H1 (cell line): ENCODE results near the gene ANKS1A. TPM values are rescaled to one million over a fixed set of nuclear protein-coding genes. Genes with fewer than 3 reads are reported as not detected.

ENCODE experiments used
- CTCF ChIA-PET: fragments of 300-600 bp; sonication (Branson Sonifier 250); formaldehyde crosslinking; loops from one replicate; lab custom pipeline; 2021; ENCODE audit not compliant: partially characterized antibody; lab: Charles Lee
- POLR2A ChIA-PET: fragments of 300-600 bp; sonication (Branson Sonifier 250); formaldehyde crosslinking; loops from one replicate; lab custom pipeline; 2021; ENCODE audit warnings: inconsistent platforms; ENCODE audit not compliant: partially characterized antibody; lab: Charles Lee
- DNase-seq, 2 experiments: peaks; one replicate each; pipeline versions ENCODE4 v3.0.0 to v3.0.0-alpha.2; 2010 to 2022; ENCODE audit warnings: low spot score in 2 of 2, low read depth in 1 of 2, mixed read lengths in 1 of 2
- FAIRE-seq: peaks from 2 replicates; lab custom pipeline; 2011; peaks lifted over from hg19 to GRCh38; lab: Jason Lieb, UNC
- H2AFZ ChIP-seq: 2 replicates; pipeline ENCODE4 v1.8.1; 2012; ENCODE audit warnings: low read length, inconsistent platforms
- H2AK5ac ChIP-seq: 2 replicates; pipeline ENCODE4 v1.6.1; 2013; ENCODE audit warnings: low read depth, low read length
- H2BK120ac ChIP-seq: replicated peaks from 2 replicates; pipeline ENCODE3; 2013; ENCODE audit warnings: low read depth, low read length, inconsistent platforms
- H2BK12ac ChIP-seq: 2 replicates; pipeline ENCODE4 v1.6.1; 2013; ENCODE audit warnings: low read depth, low read length
- H2BK15ac ChIP-seq: 2 replicates; pipeline ENCODE4 v1.6.1; 2013; ENCODE audit warnings: low read length
- H2BK20ac ChIP-seq: 2 replicates; pipeline ENCODE4 v1.6.1; 2013; ENCODE audit warnings: low read length
- H2BK5ac ChIP-seq: 2 replicates; pipeline ENCODE4 v1.6.1; 2013; ENCODE audit warnings: low read depth, low read length
- H3K14ac ChIP-seq: 2 replicates; pipeline ENCODE4 v1.6.1; 2013; ENCODE audit warnings: inconsistent platforms; ENCODE audit not compliant: insufficient read length
- H3K18ac ChIP-seq: 2 replicates; pipeline ENCODE4 v1.6.1; 2013; ENCODE audit warnings: low read length; ENCODE audit errors: extremely low read depth
- H3K23ac ChIP-seq: 2 replicates; pipeline ENCODE4 v1.6.1; 2013; ENCODE audit warnings: inconsistent platforms; ENCODE audit not compliant: insufficient read length
- H3K23me2 ChIP-seq: 2 replicates; pipeline ENCODE4 v1.6.1; 2013; ENCODE audit warnings: low read depth, low read length
- H3K27ac ChIP-seq: 2 replicates; pipeline ENCODE4 v1.6.1; 2011; ENCODE audit warnings: low read depth, low read length, inconsistent platforms
- H3K27me3 ChIP-seq, 4 experiments: replicated peaks in 1 of 4; 1 replicate in 1 of 4; 2 replicates in 3 of 4; pipeline versions ENCODE4 v1.6.1 to v1.8.1; 2011 to 2013; ENCODE audit warnings: low read length in 3 of 4, mild to moderate bottlenecking in 3 of 4, inconsistent platforms in 2 of 4, mixed read lengths in 2 of 4, moderate library complexity in 1 of 4; ENCODE audit not compliant: control insufficient read depth in 3 of 4, insufficient read depth in 3 of 4; ENCODE audit errors: extremely low read depth in 1 of 4
- H3K36me3 ChIP-seq, 4 experiments: 2 replicates each; pipeline versions ENCODE4 v1.6.1 to v1.8.1; 2011 to 2013; ENCODE audit warnings: mild to moderate bottlenecking in 4 of 4, low read length in 3 of 4, moderate library complexity in 2 of 4, control low read depth in 1 of 4, inconsistent platforms in 1 of 4; ENCODE audit not compliant: insufficient read depth in 4 of 4, control insufficient read depth in 2 of 4
- H3K4ac ChIP-seq: replicated peaks from 2 replicates; pipeline ENCODE3; 2013; ENCODE audit warnings: low read length, low read depth, mixed read lengths, inconsistent platforms; ENCODE audit not compliant: insufficient read length
- H3K4me1 ChIP-seq, 4 experiments: replicated peaks in 1 of 4; 1 replicate in 1 of 4; 2 replicates in 3 of 4; pipeline versions ENCODE4 v1.6.1 to v1.8.1; 2011 to 2013; ENCODE audit warnings: low read length in 3 of 4, inconsistent platforms in 2 of 4, mixed read lengths in 1 of 4; ENCODE audit not compliant: insufficient read depth in 4 of 4, control insufficient read depth in 3 of 4
- H3K4me2 ChIP-seq, 2 experiments: 2 replicates each; pipeline versions ENCODE4 v1.6.1 to v1.8.1; 2011 to 2013; ENCODE audit warnings: low read depth in 2 of 2, low read length in 2 of 2, control low read depth in 1 of 2, inconsistent platforms in 1 of 2, mild to moderate bottlenecking in 1 of 2; ENCODE audit not compliant: insufficient read depth in 1 of 2
- H3K4me3 ChIP-seq, 4 experiments: fragments of 200-600, 300-600 bp in 1 of 4; sonication (generic), shearing (Covaris generic), sonication (Bioruptor Twin) in 1 of 4; 2 replicates each; pipeline versions ENCODE4 v1.5.1 to v1.8.1; 2011 to 2016; ENCODE audit warnings: low read length in 4 of 4, low read depth in 3 of 4, control low read depth in 2 of 4, inconsistent platforms in 2 of 4, mild to moderate bottlenecking in 2 of 4, mixed read lengths in 1 of 4, moderate library complexity in 1 of 4; ENCODE audit not compliant: insufficient read depth in 2 of 4; ENCODE audit errors: extremely low read depth in 1 of 4
- H3K56ac ChIP-seq: replicated peaks from 2 replicates; pipeline ENCODE3; 2013; ENCODE audit warnings: low read depth, mild to moderate bottlenecking, mixed read lengths, low read length, inconsistent platforms; ENCODE audit not compliant: insufficient read length
- H3K79me1 ChIP-seq: 2 replicates; pipeline ENCODE4 v1.6.1; 2013; ENCODE audit warnings: low read depth, low read length, control low read depth
- H3K79me2 ChIP-seq, 2 experiments: 2 replicates each; pipeline versions ENCODE4 v1.6.1 to v1.8.1; 2012 to 2013; ENCODE audit warnings: low read length in 2 of 2, mild to moderate bottlenecking in 2 of 2, inconsistent platforms in 1 of 2; ENCODE audit not compliant: insufficient read depth in 2 of 2, control insufficient read depth in 1 of 2
- H3K9ac ChIP-seq, 4 experiments: replicated peaks in 1 of 4; 1 replicate in 1 of 4; 2 replicates in 3 of 4; pipeline versions ENCODE4 v1.6.1 to v1.8.1; 2011 to 2013; ENCODE audit warnings: low read depth in 3 of 4, low read length in 3 of 4, control low read depth in 2 of 4, mild to moderate bottlenecking in 2 of 4, moderate library complexity in 2 of 4, inconsistent platforms in 1 of 4; ENCODE audit errors: extremely low read depth in 1 of 4
- H3K9me3 ChIP-seq, 2 experiments: 2 replicates each; pipeline versions ENCODE4 v1.6.1 to v1.8.1; 2012 to 2013; ENCODE audit warnings: mild to moderate bottlenecking in 2 of 2, moderate library complexity in 2 of 2, control low read depth in 1 of 2, inconsistent platforms in 1 of 2, low read depth in 1 of 2, low read length in 1 of 2, mixed read lengths in 1 of 2; ENCODE audit not compliant: insufficient read depth in 2 of 2
- H4K20me1 ChIP-seq, 2 experiments: replicated peaks in 1 of 2; 2 replicates each; pipeline versions ENCODE3 to v1.8.1; 2011 to 2013; ENCODE audit warnings: inconsistent platforms in 2 of 2, low read length in 2 of 2, mild to moderate bottlenecking in 1 of 2; ENCODE audit not compliant: insufficient read depth in 2 of 2, control insufficient read depth in 1 of 2
- H4K5ac ChIP-seq: 2 replicates; pipeline ENCODE4 v1.6.1; 2013; ENCODE audit warnings: low read length, low read depth, mixed read lengths, inconsistent platforms; ENCODE audit not compliant: insufficient read length
- H4K8ac ChIP-seq: 2 replicates; pipeline ENCODE4 v1.8.0; 2013; ENCODE audit warnings: mild to moderate bottlenecking, moderate library complexity, low read length, inconsistent platforms; ENCODE audit not compliant: insufficient read depth; ENCODE audit errors: extremely low read depth
- H4K91ac ChIP-seq: replicated peaks from 2 replicates; pipeline ENCODE3; 2013; ENCODE audit warnings: low read length, mixed read lengths, inconsistent platforms; ENCODE audit not compliant: insufficient read length
- CREB1 ChIP-seq: IDR thresholded peaks from 2 replicates; pipeline ENCODE4 v1.6.1; 2012; ENCODE audit warnings: inconsistent platforms
- CTBP2 ChIP-seq: IDR thresholded peaks from 2 replicates; pipeline ENCODE4 v1.7.0; 2011; ENCODE audit warnings: borderline replicate concordance, mild to moderate bottlenecking, moderate library complexity, mixed read lengths, low read length; ENCODE audit not compliant: insufficient read depth, insufficient read length
- GABPA ChIP-seq: IDR thresholded peaks from 2 replicates; pipeline ENCODE4 v1.6.1; 2011; ENCODE audit warnings: mild to moderate bottlenecking, low read length, moderate library complexity, borderline replicate concordance; ENCODE audit not compliant: insufficient read depth
- NANOG ChIP-seq: IDR thresholded peaks from 2 replicates; pipeline ENCODE4 v1.6.1; 2011; ENCODE audit warnings: low read length, low read depth, mild to moderate bottlenecking, inconsistent platforms; ENCODE audit not compliant: insufficient read depth, poor library complexity, severe bottlenecking
- RBBP5 ChIP-seq: IDR thresholded peaks from 2 replicates; pipeline ENCODE4 v1.7.1; 2012; ENCODE audit warnings: low read depth, mild to moderate bottlenecking, inconsistent platforms, low read length, moderate library complexity, borderline replicate concordance
- SAP30 ChIP-seq: fragments of 300-600 bp; sonication (generic); IDR thresholded peaks from 2 replicates; pipeline ENCODE4 v1.7.1; 2012; ENCODE audit warnings: low read length, moderate library complexity, mild to moderate bottlenecking, inconsistent platforms; ENCODE audit not compliant: insufficient read depth, insufficient replicate concordance
- SIN3A ChIP-seq, 2 experiments: IDR thresholded peaks in 1 of 2; conservative IDR thresholded peaks in 1 of 2; 2 replicates each; pipeline ENCODE4 v1.6.1; 2011 to 2012; ENCODE audit warnings: low read length in 2 of 2, improper control_type of control experiment in 1 of 2, low read depth in 1 of 2, mild to moderate bottlenecking in 1 of 2
- SP4 ChIP-seq: IDR thresholded peaks from 2 replicates; pipeline ENCODE4 v1.6.1; 2012; ENCODE audit warnings: low read length, inconsistent platforms
- WGBS, 2 experiments: shearing (Covaris generic) in 1 of 2; methylation state at CpG; one replicate each; pipeline versions ENCODE4 v1.1.6 to v1.1.7; 2013 to 2015; ENCODE audit warnings: low lambda C conversion rate in 2 of 2, mixed read lengths in 2 of 2, inconsistent platforms in 1 of 2, low coverage in 1 of 2, missing lambda C conversion rate in 1 of 2; ENCODE audit not compliant: insufficient replicate concordance in 2 of 2, insufficient coverage in 1 of 2, insufficient read length in 1 of 2; ENCODE audit errors: extremely low coverage in 1 of 2, missing lambda C conversion rate in 1 of 2; 5-methylcytosine and 5-hydroxymethylcytosine counted together
- polyA plus RNA-seq, 7 experiments: library from polyadenylated mRNA; depleted of rRNA in 3 of 7; stranded (reverse) in 5 of 7; unstranded in 2 of 7; fragments of >200 nt in 5 of 7; fragments of 200-250 nt in 2 of 7; gene quantifications; 1 replicate in 5 of 7; 2 replicates in 1 of 7; 4 replicates in 1 of 7; pipeline versions ENCODE4 v1.2.1 to v1.2.3, GENCODE V29; 2011 to 2013; ENCODE audit warnings: missing spikeins in 2 of 7, mixed read lengths in 2 of 7
- total RNA-seq: library from RNA; stranded (reverse); fragmentation: NEBNext Ultra II Directional; extraction: Animal tissue kit (Norgen Biotek cat#: 25700); gene quantifications from 2 replicates; pipeline ENCODE4 v1.2.1, GENCODE V29; 2021

Gene ANKS1A
- total and polyA plus RNA-seq, 2 of the 8 experiments (the other 6 are each of a cell fraction or from before 2014, with no cell fraction given) = 9.8 to 30.9 TPM

GRCh38 chr6:35058358-35058675 is 169.3 kb downstream of the ANKS1A start:
- CTCF ChIA-PET = interaction anchor here (0.6 to 5.7 kb wide), 14 partner anchors 9 to 182 kb away, joined by 3 to 37 read pairs (median 3); no protein-coding TSS in a partner anchor
- TF ChIP-seq SP4 = no peak
- no peak for TF ChIP-seq GABPA
- no peak for TF ChIP-seq CREB1
- TF ChIP-seq SIN3A (conservative IDR thresholded peaks at IDR 0.05 in 1 of 2, IDR thresholded peaks at IDR 0.05 in 1 of 2; ENCODE audit: low read depth in 1 of 2, low read length in 2 of 2) = no peak
- TF ChIP-seq CTBP2 = no peak
- no peak for TF ChIP-seq RBBP5
- no peak for TF ChIP-seq SAP30
- no peak for TF ChIP-seq NANOG
- H2AFZ ChIP-seq = no peak overlapping the region

More at GRCh38 chr6:35058358-35058675, 169.3 kb downstream of the ANKS1A start:
- no peak overlapping the region for H3K56ac ChIP-seq
- H3K9me3 ChIP-seq = no peaks in the 10 kb centered on the region
- no peaks in the 10 kb centered on the region for H4K20me1 ChIP-seq
- H4K91ac ChIP-seq = no peak overlapping the region
- no peak overlapping the region for H2BK120ac ChIP-seq
- no peak overlapping the region for H2BK12ac ChIP-seq
- H3K36me3 ChIP-seq = peaks cover 0 to 7% (median under 1%) of the 10 kb centered on the region in 4 experiments; a peak in 3 of 8 replicates
- FAIRE-seq (no peak), DNase-seq (no peak)
- H3K14ac ChIP-seq = no peak overlapping the region
- no peak overlapping the region for H3K9ac ChIP-seq
- H3K4ac ChIP-seq = no peak overlapping the region
- no peaks in the 10 kb centered on the region; the same call in 1 of the 2 replicates for H3K79me1 ChIP-seq
- H2AK5ac ChIP-seq = no peak overlapping the region
- no peak overlapping the region for H3K18ac ChIP-seq
- no peak overlapping the region for H2BK20ac ChIP-seq
- peaks cover 0 to 1% (median 0%) of the 10 kb centered on the region in 4 experiments; a peak in 2 of 7 replicates for H3K4me1 ChIP-seq
- H3K27ac ChIP-seq = no peak overlapping the region
- H2BK15ac ChIP-seq = no peak overlapping the region
- no peak overlapping the region for H3K23ac ChIP-seq
- no peak overlapping the region for H3K4me2 ChIP-seq
- H2BK5ac ChIP-seq = no peak overlapping the region
- no peaks in the 10 kb centered on the region for H3K23me2 ChIP-seq
- POLR2A ChIA-PET = no interaction called here
- 88% methylated on average over 10 of the region's 10 CpGs; no CpG with 5 or more reads in 1 of the 2 experiments for WGBS, 2 experiments
- no peak overlapping the region for H4K5ac ChIP-seq
- no peak overlapping the region for H4K8ac ChIP-seq
- no peak overlapping the region for H3K4me3 ChIP-seq
- no peaks in the 10 kb centered on the region for H3K27me3 ChIP-seq
- no peaks in the 10 kb centered on the region for H3K79me2 ChIP-seq
